OCI-M1 (cell line): Measurements from ENCODE around the gene HAUS8.
"Not testable (repeated sequence)": the region's sequence is repeated elsewhere in the genome, so short reads cannot be mapped to it uniquely, and the experiment has no call there.

ENCODE experiments used
- DNase-seq: peaks from one replicate; lab custom pipeline; 2025; lab: John Stamatoyannopoulos, UW

Gene HAUS8

GRCh38 chr19:17035842-17036424, 39.3 kb downstream of the HAUS8 start:
- DNase-seq, result peak; percentile 64

- DNase-seq, result no peak
Measured at GRCh38 chr19:17031741-17032140, 43.5 kb downstream of the HAUS8 start.

- no peak for DNase-seq
Measured at GRCh38 chr19:17027535-17027975, 47.7 kb downstream of the HAUS8 start.

GRCh38 chr19:17026706-17027534, 48.3 kb downstream of the HAUS8 start, which contains the start of gene CPAMD8:
CPAMD8 (minus strand) TSS chr19:17026810; CDS start chr19:17026642, 168 bp downstream.
- no peak for DNase-seq

- DNase-seq, result no peak
Measured at GRCh38 chr19:17025991-17026658, 49.1 kb downstream of the HAUS8 start.

GRCh38 chr19:17025361-17025760, 49.9 kb downstream of the HAUS8 start:
- no peak for DNase-seq

- DNase-seq, result not testable (repeated sequence)
Measured at GRCh38 chr19:17024941-17025340, 50.3 kb downstream of the HAUS8 start.

GRCh38 chr19:17023805-17024204, 51.4 kb downstream of the HAUS8 start:
- DNase-seq, result no peak

GRCh38 chr19:17022738-17023137, 52.5 kb downstream of the HAUS8 start:
- DNase-seq, result no peak

GRCh38 chr19:17021793-17022590, 53.3 kb downstream of the HAUS8 start:
- no peak for DNase-seq

- DNase-seq, result peak; percentile 38
Measured at GRCh38 chr19:17021328-17021727, 53.9 kb downstream of the HAUS8 start.

GRCh38 chr19:17020823-17021222, 54.4 kb downstream of the HAUS8 start:
- peak; percentile 38 for DNase-seq

- DNase-seq, result no peak
Measured at GRCh38 chr19:17020385-17020784, 54.9 kb downstream of the HAUS8 start.

GRCh38 chr19:17014212-17014861, 60.9 kb downstream of the HAUS8 start:
- DNase-seq, result not testable (repeated sequence)

GRCh38 chr19:17011485-17011884, 63.8 kb downstream of the HAUS8 start:
- no peak for DNase-seq

GRCh38 chr19:17006579-17006978, 68.7 kb downstream of the HAUS8 start:
- DNase-seq, result no peak

- DNase-seq, result no peak
Measured at GRCh38 chr19:17005000-17005399, 70.3 kb downstream of the HAUS8 start.

GRCh38 chr19:17004386-17004785, 70.9 kb downstream of the HAUS8 start:
- DNase-seq, result no peak

- no peak for DNase-seq
Measured at GRCh38 chr19:17002455-17002854, 72.8 kb downstream of the HAUS8 start.

GRCh38 chr19:17001603-17002183, 73.6 kb downstream of the HAUS8 start:
- DNase-seq, result no peak
